ENCODE measurements around the gene NCS1.

DNA sequence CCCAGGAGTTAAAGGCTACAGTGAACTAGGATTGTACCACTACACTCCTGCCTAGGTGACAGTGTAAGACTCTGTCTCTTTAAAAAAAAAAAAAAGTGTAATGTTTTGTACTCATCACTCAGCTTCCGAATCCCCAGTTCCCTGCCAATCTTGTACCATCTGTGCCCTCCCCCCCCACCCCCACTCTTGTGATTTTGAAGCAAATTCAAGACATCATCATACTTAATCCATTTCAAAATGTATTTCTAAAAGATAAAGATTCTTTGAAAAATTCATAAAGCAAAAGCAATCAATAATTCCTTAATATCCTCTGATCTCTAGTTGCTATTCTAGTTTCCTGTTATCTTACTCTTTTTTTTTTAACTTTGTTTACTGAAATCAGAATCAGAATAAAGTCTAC, 58.4 kb downstream of the NCS1 start:
- TF ChIP-seq, protein P1, sequence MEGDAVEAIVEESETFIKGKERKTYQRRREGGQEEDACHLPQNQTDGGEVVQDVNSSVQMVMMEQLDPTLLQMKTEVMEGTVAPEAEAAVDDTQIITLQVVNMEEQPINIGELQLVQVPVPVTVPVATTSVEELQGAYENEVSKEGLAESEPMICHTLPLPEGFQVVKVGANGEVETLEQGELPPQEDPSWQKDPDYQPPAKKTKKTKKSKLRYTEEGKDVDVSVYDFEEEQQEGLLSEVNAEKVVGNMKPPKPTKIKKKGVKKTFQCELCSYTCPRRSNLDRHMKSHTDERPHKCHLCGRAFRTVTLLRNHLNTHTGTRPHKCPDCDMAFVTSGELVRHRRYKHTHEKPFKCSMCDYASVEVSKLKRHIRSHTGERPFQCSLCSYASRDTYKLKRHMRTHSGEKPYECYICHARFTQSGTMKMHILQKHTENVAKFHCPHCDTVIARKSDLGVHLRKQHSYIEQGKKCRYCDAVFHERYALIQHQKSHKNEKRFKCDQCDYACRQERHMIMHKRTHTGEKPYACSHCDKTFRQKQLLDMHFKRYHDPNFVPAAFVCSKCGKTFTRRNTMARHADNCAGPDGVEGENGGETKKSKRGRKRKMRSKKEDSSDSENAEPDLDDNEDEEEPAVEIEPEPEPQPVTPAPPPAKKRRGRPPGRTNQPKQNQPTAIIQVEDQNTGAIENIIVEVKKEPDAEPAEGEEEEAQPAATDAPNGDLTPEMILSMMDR (conservative IDR thresholded peaks at IDR 0.05 in 1 of 2, IDR thresholded peaks at IDR 0.05 in 1 of 2; ENCODE audit: low read depth in 1 of 2, low read length in 2 of 2): no peak
- no peak for TF ChIP-seq EZH2 (IDR thresholded peaks at IDR 0.05; ENCODE audit: low read length, missing control alignments)

All from fibroblast of lung (primary cell).